NCI-H1694 (cell line): Measurements from ENCODE around the gene EEF1G.
"Not testable (repeated sequence)": the region's sequence is repeated elsewhere in the genome, so short reads cannot be mapped to it uniquely, and the experiment has no call there.

Experiments used
- DNase-seq: peaks from one replicate; lab custom pipeline; 2025; lab: John Stamatoyannopoulos, UW

The EEF1G gene

DNA sequence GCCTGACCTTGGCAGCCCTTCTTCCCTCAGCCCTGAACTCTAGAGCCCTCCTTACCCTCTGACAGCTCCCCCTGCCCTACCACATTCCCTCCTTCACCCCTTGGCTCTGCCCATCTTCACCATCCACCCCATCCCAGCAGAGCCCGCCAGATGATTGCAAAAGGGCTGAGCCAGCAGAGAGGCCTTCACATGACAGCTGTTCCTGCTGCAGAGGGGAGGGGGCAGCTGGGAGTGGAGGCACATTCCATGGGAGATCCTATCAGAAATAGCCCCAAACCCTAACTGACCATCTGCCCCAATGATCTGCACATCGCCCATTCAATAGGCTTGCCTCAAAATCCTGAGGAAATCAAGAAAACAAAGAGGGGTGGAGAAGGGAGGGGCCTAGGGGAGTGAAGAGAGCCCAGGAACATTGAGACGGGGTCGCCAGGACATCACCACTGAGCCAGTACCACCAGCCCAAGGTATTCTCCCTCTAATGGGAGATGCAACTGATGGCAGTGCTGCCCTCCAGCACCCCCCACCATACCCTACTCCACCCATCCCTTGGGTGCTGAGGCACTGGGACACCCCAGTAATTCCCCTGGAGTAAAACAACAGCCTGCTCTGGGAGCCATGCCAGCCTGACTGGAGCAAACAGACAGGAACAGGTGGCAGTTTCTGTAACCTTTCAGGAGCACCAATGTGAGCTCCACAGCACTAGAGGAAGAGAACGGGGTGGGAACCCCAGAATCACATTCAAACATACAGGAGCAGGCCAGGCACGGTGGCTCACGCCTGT, 19.1 kb downstream of the EEF1G start:
- peak; percentile 22 for DNase-seq

DNA sequence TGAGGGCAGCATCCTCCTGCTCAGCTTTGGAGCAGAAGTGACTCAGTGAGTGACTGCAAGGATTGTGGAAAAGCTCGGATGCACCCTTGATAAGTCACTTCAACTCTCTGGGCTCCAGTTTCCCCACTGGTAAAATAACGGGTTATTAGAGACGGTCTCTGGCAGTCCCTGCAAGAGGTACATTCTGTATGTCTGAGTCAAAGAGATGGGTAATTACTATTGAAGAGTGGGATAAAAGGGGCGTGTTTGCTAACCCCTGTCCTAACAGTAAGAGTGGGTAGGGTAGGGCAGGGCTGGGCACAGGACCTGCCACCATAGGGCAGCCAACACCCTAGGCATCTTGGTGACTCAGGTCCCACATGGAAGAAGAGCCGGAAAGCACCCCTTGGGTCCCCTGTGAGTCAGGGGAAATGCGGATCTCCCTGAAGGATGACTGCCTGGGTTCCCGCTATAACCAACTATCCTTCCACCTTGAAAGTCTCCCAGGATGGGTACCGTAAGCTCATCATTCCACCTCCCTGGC, 19.8 kb downstream of the EEF1G start:
- no peak for DNase-seq

DNA sequence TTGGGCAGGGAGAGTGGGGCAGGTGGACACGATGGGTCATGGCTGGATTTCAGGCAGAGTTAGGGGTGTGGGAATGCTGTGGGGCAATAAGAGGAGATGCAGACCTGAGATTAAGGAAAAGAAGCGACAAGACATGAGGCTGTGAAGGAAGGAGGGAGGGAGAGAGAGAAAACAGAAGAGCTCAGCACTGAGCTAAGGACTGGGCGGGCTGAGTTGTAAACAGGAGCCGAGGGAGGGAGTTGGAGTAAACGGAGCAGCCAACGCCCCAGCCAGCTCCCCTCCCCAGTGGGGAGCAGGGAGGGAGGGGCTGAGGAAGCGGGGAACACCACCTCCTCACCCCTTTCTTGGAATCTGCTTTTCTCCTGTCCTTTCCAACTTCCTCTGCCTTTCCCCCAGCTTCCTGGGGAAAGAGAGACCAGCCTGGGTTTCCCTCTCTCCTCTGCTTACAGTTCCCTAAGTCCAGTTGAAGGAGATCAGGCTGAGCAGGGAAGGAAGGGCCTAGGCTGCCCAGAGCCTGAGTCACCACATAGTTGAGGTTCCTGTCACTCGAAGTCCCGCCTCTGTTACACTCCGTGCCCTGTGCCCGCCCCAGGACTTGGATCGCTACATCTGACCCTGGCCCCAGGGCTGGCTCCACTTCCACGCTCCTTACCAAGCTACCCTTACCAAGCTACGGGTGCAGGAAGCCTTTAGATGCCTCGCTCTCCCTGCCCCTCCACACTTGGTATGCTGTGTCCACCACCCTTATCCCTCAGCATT, 20.4 kb downstream of the EEF1G start:
- no peak for DNase-seq

DNA sequence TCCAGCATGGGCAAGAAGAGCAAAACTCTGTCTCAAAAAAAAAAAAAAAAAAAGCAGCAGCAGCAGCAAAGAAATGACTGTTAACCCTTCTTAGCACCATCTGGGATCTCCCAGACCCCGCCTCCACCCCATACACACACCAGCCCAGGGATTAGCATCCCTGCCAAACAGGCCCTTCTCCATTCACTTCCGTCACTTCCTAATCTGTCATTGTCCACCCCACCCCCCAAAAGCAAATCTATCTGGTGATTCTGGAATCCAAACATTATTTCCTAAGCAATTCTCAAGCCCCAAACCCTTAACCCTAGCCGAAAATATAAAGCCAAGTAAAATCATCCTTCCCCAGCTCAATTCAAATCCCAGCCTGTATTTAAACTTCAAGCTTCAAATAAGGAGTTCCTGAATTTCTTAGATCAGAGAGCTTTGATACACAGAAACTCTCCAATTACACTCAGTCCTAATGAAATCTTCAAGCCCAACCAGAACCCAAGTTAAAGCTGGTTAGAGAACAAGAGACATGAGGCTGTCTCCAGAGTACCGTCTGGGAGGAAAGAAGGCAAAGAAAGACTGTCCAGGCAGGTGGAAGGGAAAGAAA, 21.1 kb downstream of the EEF1G start:
- no peak for DNase-seq

DNA sequence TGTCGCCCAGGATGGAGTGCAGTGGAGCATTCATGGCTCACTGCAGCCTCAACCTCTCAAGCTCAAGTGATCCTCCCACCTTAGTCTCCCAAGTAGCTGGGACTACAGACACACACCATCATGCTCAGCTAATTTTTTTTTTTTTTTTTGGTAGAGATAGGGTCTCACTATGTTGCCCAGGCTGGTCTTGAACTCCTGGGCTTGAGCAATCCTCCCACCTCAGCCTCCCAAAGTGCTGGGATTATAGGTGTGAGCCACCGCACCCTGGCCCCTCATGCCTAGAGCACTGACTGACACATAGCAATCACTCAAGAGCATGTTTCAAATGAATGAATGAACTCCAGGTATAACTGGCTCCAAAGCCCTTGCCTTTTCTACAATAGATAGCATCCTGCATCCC, 23.2 kb downstream of the EEF1G start:
- DNase-seq = not testable (repeated sequence)

DNA sequence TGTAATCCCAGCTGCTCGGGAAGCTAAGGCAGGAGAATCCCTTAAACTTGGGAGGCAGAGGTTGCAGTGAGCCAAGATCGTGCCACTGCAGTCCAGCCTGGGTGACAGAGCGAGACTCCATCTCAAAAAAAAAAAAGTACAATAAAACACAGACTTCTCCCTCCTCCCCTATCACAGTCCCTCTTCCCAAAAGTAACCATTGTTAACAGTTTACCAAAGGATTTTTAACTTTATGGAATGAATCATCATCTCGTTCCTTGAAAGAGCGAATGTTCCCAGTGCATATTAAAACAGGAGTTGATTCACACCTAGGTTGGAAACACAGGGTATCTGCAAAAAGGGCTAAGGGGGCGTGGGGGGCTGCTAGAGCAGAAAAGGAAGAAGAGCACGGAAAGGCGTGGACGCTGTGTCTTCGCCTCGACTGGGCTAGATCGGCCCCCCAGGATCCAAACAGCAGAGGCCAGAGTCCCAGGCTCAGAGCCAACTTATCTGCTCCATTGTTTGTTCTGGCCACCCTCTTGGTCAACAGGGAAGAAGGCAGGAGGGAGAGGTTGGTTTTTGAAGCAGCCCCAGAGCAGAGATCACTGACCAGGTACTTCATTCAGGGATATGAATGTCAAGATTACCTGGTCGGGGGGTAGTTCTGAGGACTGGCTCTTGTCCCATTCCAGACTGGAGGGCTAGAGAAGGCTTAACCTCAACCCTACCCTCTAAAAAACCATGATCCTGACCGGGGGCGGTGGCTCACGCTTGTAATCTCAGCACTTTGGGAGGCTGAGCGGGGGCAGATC, 25.0 kb downstream of the EEF1G start:
- no peak for DNase-seq

DNA sequence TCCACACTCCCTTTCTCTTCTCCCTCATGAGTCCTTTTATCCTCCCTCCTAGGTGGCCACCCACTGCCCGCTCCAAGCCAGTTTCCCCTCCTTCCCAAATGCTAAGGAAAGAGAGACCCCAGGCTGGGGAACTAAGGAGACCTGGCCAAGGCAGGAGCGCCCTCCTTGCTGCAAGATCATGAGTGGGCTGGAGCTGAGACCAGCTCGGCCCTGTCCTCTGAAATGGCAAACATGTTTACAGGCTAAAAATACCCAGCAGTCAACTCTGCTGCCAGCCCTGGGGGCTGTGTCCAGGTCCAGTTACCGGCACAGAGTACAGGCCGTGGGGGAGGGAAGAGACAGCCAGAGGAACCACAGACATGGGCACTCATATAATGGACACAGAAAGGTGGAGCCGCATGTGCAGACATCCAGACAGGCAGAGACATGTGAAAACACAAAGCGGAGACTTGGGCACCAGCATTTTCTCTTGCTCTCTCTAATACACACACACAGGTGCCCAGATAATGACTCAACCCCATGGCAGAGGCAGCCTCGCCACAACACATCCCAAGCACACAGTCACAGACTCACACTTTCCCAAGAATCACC, 25.9 kb downstream of the EEF1G start:
- no peak for DNase-seq

DNA sequence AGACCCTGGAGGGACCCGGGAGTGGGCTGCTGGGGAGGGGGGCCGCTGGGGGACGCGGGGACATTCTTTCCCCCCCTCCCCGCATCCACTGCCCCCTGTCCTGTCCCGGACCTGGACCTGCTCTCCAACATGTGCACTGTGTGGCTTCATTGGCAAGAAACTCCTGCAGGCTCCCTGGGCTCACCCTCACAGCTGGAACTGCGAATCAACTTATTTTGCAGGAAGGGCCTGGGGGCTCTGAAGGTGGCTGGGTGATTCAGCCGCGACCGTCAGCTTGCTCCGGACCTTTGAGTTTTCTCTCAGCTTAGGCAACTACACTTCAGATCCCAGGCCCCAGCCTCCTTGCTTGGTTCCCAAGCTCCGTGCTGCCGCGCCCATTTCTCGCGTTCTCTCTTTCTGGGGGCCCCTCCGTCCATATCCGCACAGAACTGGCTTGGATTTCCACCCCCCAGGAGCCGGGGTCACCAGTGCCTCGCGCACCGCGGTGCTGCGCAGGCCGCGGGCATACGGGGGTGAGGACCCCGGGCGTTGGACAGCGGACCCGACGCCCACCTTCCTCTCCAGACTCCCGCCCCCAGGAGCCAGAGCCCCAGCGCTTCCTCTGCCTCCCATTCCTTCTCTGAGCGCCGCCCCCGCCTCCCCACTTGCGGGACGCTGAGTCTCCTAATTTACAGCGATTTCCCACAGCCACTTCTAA, 26.6 kb downstream of the EEF1G start:
- DNase-seq = no peak

DNA sequence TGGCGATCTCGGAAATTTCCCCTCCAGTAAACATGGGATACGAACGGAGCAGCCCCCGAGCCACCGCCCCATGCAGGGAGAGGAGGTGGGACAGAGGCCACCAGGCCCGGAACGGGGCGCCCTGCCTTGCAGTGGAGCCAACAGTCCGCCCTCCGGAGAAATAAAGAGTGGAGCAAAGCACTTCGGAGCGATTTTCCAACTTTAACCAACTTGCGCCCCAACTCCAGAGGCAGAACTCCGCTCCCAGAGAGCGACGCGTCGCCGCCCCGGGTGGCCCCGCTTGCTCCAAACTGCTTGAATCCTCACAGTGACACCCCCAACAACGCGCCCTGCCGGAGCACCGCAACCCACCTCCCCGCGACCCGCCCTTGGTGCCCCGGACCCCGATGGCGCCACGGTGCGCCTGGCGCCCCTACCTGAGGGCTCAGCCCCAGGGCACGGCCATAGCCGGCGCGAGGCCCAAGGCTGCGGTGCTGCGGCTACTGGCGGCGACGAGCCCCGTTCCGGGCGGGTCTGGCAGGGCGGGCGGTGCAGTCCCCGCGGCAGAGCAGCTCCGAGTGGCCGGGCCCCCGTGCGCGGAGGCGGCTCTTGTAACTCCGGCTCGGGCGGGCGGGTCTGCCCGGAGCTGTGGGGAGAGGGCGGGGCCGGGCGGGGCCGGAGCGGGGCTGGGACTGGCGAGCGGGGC, 27.3 kb downstream of the EEF1G start, which contains the start of gene AHNAK:
TSS of gene AHNAK (minus strand) at position 563 of the 685 bp plus-strand sequence. CDS start 10,708 bp downstream, outside the sequence.
- no peak for DNase-seq

DNA sequence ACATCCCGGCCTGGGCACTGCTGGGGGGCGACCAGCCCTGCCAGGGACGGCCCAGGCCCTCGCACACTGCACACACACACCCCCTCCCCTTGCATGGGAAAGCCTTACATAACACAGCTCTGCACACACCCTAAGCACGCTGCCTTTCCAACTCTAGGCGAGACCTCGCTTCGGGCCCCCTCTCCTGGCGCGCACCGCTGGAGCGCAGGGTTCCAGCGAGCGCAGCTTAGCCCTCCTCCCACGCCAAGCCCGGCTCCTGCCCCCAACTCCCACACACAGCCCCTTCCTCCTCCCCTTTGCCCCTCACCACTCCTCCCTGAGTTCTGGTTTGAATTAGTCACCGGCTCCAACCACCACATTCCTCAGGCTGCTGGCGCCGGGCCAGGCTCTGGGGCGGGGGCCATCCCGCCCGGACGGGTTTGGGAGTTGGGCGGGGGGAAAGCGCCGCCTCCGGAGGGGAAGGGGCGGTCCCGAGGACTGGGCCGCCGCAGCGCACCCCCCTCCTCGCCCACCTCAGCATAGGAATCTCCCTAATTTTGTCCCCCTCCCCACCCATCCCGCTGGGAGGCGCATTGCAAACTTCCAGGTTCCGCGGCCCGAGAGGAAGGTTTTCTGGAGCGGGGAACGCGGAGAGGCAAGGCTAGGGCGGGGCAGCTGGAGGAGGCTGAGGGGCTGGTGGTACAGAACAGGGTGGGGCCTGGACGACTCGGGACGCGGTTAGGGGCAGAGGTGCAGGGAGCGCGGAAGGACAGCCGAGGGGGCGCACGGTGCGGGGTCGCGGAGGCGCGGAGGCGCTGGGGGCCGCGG, 28.1 kb downstream of the EEF1G start:
- DNase-seq = no peak

DNA sequence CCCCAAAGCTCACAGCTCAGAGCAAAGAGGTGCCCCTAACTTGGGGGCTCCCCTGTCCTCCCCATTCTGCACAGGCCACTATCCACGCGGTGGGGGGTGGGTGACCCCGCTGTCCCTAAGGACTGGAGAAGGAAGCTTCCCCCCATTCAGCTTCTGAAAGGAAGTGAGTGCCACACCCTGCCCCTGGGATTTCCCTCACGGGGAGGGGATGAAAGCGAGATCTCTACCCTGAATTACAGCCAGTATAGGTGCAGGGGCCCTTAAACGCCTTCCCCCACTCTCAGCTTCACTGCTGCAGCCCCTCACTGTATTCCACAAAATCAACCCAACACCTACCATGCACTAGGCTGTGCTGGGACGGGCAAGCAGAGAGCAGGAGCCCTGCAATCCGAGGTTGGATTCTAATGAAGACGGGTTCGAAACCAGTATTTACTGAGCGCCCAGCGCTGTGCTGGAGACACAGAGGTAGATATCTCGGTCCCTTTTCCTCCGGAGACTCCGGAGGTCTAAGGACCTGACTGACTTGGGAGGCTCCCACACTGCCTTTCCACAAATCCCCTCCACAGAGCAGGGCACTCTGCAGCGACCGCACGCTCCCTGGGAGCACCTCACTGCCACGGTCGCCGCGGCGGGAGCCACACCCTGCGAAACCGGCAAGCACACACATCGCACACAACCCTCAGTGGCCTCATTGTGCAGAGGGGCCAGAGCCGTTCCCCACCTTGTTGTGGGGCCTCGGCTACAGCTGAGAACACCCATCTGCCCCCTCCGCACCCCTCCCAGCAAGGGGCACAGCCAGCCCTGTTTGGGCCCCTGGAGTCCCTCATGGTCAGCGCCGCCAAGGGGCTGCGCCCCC, 28.9 kb downstream of the EEF1G start:
- no peak for DNase-seq

DNA sequence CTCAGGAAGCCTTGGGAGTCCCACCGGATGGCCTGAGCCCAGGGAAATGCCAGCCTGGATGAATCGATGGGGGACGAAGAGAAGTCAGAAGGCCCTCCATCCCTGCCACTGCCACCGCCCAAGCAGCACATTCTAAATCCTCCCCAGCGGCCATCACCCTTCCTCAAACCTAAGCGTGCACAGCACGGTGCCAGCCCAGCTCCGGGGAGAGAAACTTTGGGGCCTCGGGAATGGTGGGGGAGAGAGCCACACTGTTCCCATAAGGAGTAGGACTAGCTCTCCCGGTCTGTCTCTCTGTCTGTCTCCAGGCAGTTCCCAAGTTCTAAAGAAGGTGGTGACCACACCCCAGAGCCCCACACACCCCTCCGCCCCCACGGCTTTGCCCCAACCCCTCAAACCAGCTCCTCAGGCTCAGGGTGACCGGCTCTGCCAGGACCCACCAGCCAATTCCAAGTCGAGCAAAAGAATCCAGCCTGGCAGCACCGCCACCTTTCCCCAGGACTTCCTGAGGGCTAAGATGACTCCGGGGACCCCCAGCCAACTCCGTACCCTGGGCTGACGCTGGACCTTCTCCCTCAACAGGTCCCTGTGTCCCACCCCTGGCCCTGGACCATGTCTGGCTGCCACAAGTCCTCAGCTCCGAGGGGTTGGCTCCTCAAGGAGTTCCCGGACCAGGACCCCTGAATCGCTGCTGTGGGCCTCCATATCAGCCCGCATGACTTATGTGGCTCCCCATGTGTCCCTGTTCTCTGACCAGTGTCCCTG, 29.8 kb downstream of the EEF1G start:
- no peak for DNase-seq

DNA sequence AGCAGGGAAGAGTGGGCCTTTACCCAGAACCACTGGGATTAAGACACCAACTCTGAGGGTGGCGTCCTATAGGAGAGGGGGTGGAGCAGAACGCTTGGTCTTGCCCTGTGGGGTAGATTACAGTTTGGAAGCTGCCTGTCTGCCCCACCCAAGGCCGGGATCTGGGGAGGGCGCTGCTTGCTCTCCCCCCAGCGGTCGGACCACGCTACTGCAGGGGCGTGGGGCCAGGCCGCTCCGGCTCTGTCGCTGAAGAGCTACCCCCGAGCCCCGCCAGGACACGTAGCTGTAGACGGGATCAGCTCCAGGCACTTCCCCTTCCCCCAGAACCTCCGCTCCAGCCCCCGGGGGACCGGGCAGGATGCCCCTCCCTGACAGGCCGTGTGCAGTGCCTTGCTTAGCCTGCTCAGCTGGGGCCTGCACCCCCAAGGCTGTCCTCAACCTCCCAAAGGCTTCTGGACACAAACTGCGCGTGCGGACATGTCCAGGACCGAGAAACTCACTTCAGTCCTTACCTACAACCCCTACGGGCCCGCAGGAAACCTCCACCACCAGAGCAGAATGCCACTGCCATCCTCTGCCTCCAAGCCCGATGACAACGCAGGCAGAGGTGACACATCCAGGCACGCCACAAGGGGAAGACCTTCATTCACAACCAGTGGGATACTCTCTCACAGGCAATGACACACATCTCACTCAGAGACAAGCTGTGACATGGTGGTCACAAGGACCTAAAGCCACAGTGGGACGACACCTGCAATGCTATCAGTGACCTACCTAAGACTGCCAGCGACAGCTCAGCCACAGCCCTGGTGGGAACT, 30.7 kb downstream of the EEF1G start:
- peak; percentile 49 for DNase-seq

DNA sequence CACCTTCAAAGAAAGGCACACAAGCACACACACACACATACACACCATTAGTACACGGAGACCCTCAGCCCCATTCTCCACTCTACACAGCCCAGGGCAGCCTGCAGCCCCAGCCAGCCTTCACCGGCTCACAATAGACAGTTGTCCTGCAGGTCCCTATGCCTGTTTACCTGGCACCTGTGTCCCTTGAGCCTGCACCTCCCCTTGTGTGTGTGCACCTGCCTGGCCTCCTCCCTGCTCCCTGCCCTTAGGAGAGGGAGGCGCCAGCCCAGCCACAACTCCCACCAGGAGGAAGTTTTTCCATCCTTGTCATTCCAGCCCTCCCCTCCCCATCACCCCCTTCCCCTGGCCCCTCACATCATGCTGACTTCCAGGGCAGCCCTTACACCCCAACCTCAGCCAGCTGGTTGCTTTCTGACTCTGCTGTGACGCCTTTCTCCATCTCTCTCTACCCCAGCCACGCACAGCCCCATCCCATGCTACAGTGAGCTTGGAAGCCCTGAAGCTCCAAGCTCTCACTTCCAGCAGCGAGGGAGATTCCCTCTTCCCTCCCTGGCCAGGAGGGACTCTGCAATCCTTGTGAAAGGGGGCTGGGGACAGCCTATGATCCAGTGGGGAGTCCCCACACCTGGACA, 31.5 kb downstream of the EEF1G start:
- no peak for DNase-seq

DNA sequence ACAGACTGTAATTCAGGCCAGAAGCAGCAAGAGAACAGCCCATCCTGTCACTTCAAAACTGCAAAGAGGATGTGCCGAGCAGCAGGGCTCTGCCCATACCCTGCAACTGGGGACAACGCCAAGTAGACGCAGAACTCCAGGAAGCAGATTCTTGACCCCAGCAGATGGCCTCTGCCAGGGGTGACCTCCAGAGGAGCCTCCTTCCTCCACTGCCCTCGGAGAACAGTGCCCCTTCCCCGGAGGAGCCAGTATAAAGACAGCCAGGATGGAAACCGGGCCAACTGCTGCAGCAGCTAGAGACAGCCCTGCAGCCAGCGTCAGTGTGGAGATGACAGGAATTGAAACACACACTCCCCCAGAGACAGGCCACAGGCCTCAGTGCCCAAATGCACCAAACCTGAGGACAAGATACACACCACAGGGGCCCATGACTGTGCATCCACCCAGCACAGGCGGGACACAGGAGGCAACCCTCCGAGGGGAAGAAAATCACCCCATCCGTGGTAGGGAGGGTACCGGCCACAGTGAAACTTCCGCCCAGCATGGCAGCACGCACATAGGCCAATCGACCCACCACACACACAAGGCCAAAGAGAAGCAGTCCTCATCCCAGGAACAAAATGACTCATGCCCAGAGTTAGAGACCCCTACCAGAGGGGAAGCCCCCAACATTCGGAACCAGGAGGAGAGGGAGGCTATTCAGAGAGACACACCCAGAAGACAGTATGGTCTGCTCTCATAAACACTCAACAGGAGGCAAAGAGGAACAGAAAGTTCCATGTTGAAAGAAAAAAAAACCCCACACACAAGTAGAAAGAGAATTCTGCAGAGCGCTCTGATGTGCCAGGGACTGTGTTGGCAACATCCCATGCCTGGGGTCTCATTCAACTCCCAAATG, 32.6 kb downstream of the EEF1G start:
- no peak for DNase-seq
